Dedifferentiated amniotic fluid mesenchymal stem cell (primary cell): ENCODE data around the gene GPR148.
"Not testable (repeated sequence)": the region's sequence is repeated elsewhere in the genome, so short reads cannot be mapped to it uniquely, and the experiment has no call there.

Source experiments
- DNase-seq: peaks from one replicate; pipeline ENCODE4 v3.0.0-alpha.2; 2016; ENCODE audit errors: extremely low spot score

The GPR148 gene, protein sequence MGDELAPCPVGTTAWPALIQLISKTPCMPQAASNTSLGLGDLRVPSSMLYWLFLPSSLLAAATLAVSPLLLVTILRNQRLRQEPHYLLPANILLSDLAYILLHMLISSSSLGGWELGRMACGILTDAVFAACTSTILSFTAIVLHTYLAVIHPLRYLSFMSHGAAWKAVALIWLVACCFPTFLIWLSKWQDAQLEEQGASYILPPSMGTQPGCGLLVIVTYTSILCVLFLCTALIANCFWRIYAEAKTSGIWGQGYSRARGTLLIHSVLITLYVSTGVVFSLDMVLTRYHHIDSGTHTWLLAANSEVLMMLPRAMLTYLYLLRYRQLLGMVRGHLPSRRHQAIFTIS

DNA sequence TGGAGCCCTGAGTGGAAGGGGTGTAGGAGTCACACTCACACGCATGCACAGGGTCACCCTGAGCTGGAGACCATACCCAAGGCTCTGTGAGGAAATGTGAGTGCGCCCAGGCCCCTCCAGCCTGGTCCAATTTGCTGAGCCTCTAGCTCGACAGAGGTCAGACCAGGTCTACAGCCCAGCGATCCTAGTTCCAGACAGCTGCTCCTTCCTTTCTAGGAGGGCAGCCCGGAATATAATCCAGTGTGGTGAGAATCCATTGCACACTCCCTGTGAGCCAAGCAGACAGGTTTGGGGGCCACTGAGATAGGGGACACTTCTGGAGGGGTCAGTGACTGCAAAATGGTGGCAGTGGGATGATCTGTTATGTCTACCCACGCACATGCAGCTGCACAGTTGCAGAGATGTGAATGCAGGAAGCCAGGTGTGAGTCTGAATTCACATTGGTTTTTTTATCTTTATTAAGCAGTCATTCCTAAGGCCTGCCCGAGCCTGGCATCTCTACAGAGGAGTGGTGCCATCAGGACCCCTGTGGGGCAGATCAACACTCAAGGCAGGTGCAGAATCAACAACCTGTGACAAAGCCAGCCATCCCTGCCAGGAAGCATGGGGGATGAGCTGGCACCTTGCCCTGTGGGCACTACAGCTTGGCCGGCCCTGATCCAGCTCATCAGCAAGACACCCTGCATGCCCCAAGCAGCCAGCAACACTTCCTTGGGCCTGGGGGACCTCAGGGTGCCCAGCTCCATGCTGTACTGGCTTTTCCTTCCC lies at the start of gene GPR148:
Gene GPR148 (plus strand): TSS at position 522 of the 768 bp plus-strand sequence. CDS start 82 bp downstream, at position 604.
- DNase-seq: no peak

GRCh38 chr2:130692041-130692770 lies 36.7 kb upstream of the GPR148 start:
- not testable (repeated sequence) for DNase-seq

- not testable (repeated sequence) for DNase-seq
Measured at GRCh38 chr2:130693474-130693873, 35.4 kb upstream of the GPR148 start.

DNA sequence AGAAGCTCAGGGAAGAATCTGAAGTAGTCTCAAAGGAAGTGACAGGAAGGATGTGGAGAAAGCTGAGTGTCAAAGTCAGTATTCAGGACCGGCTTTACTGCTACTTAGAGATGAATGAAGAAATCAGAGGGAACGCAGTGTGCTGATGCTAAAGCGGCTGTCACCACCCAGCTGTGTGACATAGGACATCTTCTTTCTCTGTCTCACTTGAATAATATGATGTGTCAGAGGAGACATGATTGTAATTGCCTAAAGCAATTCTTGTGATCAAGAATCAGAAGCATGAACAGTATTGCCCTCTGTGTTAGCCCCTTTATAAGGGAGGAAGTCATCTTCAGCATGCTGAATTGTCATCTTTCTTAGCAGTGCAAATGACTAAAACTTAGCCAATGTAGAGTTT lies 25.6 kb upstream of the GPR148 start:
- DNase-seq: not testable (repeated sequence)

DNA sequence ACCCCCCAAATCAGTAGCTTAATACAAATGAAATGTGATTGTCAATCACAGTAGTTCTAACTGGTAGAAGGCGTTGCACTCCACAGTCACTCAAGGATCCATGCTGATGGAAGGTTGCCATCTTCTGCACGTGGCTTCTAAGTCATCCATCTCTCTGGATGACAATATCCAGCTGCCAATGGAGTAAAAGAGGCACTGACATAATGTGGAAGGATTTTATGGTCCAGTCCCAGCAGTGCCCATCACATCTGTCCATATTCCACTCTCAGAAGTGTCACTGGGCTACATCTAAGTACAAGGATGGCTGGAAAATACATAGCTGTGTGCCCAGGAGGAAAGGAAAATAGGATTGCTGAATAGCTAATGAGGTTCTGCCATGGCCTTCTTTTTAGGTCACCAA lies 14.1 kb upstream of the GPR148 start:
- not testable (repeated sequence) for DNase-seq

DNA sequence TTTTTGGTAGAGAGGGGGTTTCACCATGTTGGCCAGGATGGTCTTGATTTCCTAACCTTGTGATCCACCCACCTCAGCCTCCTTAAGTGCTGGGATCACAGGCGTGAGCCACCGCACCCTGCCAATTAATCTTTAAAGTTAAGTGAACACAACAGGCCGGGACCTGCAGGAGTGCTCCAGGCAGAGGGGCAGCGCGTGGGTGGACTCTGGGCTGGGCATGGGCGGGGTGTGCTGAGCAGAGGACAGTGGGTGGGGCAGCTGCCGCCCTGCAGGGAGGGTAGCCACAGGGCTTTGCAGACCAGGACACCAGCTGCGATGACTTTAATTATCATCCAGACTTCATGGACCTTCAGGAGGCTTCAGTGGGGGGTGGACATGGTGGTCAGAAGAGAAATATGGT lies 8.8 kb upstream of the GPR148 start:
- no peak for DNase-seq

- DNase-seq: no peak
Measured at GRCh38 chr2:130720528-130720927, 8.3 kb upstream of the GPR148 start.

DNA sequence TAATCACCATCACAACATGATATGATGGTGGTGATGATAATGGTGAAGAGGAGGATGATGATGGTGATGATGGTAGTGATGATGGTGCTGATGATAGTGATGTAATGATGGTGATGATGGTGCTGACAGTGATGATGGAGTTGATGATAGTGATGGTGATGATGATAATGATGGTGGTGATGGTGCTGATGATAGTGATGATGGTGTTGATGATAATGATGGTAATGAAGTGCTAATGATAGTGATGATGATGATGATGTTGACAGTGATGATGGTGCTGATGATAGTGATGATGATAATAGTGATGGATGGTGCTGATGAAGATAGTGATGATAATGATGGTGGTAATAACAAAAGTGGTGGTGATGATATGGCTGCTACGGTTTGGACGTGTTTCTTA lies 4.4 kb upstream of the GPR148 start:
- DNase-seq: no peak

DNA sequence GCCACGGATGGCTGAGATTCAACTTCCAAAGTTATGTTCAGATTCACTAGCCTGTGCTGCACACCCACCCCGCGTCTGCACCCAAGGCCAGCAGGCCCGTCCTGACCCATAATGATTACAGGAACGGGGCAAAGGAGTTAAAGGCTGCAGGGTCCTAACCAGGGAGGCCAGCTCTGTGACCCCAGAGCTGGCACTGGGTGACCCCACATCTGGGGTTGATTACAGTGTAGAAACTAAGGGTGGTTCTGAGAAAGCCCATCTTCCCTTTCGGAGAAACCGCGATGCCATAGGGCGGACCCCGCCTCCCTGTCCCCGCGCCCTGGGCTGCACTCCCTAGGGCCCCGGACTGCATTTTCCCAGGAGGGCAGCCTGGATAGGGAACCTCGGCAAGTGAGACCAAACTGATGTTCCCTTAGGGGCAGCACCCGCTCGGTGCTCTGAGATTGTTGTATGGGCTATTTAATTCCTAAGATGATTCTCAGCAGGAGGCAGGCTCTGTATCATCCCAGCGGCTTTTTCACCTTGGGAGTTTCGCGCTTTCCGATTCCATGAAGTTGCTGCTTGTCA lies 2.2 kb upstream of the GPR148 start:
- no peak for DNase-seq

- DNase-seq: peak; percentile 27
Measured at GRCh38 chr2:130727286-130727924, 1.5 kb upstream of the GPR148 start.

DNA sequence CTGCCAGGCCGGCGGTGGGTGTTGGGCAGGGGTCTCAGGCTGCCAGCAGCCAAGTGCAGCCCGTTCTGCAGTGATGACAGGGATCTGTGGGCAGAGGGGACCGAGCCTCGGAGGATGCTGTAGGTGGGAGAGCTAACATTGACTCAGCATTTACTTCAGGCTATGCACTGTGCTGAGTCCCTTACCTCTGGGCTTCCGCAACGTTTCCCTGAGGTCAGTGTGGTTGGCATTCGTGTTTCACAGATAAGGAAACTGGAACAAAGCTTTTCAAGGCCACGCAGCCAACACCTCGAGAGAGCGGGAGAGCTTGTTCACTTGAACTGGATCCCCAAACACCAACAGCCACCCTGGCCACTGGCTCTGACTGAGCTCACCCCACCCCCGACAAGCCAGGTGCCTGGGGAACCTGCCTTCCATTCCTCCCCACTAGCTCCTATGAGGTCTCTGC lies 839 bp upstream of the GPR148 start:
- DNase-seq: no peak

GRCh38 chr2:130729322-130730299 lies 741 bp downstream of the GPR148 start:
- no peak for DNase-seq

DNA sequence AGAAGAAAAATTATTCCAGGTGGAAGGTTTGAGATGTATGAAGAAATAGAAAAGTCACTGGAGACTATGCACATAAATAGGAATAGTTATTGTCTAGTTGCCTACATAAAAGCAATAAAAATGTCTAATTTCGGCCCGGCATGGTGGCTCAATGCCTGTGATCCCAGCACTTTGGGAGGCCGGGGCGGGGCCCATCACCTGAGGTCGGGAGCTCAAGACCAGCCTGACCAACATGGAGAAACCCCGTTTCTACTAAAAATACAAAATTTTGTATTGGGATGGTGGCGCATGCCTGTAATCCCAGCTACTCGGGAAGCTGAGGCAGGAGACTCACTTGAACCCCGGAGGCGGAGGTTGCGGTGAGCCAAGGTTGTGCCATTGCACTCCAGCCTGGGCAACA lies 3.4 kb downstream of the GPR148 start:
- not testable (repeated sequence) for DNase-seq

GRCh38 chr2:130735200-130735599 lies 6.3 kb downstream of the GPR148 start:
- no peak for DNase-seq

- DNase-seq: no peak
Measured at GRCh38 chr2:130736487-130736886, 7.6 kb downstream of the GPR148 start.

GRCh38 chr2:130737592-130737991 lies 8.7 kb downstream of the GPR148 start:
- DNase-seq: no peak

GRCh38 chr2:130740671-130741070 lies 11.8 kb downstream of the GPR148 start:
- no peak for DNase-seq

DNA sequence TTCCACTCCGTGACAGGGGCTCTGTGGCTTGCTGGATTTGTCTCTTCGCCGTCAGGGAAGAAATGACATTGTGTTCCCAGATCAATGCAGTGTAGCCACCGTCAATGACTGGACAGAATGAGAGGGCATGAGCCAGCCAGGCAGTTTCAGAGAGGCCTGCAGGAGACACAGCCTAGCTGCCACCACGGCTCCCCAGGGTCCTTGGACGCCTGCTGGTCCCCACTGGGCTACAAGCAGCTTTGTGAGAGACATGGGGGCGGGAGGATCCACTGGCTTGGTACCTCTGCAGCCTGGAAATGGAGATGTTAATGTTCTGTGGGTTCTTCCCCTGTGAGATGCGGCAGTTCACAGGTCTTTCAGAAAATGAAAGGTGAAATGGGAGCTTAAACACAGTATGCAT lies 14.4 kb downstream of the GPR148 start:
- no peak for DNase-seq

GRCh38 chr2:130744287-130745117 lies 15.6 kb downstream of the GPR148 start:
- no peak for DNase-seq
